K562 (cell line): ENCODE measurements around the gene LAPTM5. TPM values are rescaled to one million over a fixed set of nuclear protein-coding genes. Genes with fewer than 3 reads are reported as not detected.
A peak's percentile ranks its signal among the peaks of the same experiment; 100 is the strongest.

Source experiments
- ATAC-seq: fragments of 200-7000 bp; cut with Tn5 transposase; 3 replicates; pipeline ENCODE4 v1.9.1; 2020; ENCODE audit warnings: moderate library complexity
- BruUV-seq: library from RNA; stranded (reverse); fragments of 400-500 nt; replicated peaks from 2 replicates; lab custom pipeline; 2021; lab: Mats Ljungman, UMichigan
- CTCF ChIA-PET: fragments of 300-600 bp; formaldehyde crosslinking; extraction: SDS; loops from one replicate; lab custom pipeline; 2021; ENCODE audit warnings: low intra/inter-chr PET ratio; lab: Yijun Ruan, JAX
- POLR2A ChIA-PET: fragments of 300-600, 350-650 bp; sonication (Branson Sonifier 250); formaldehyde crosslinking; extraction: SDS; loops from one replicate; lab custom pipeline; 2021; ENCODE audit warnings: antibody characterized with exemption, inconsistent platforms; lab: Yijun Ruan, JAX
- DNase-seq, 4 experiments: peaks; one replicate each; pipeline versions ENCODE4 v3.0.0 to v3.0.0-alpha.2; 2011 to 2018; ENCODE audit warnings: low spot score in 3 of 4, mixed read lengths in 3 of 4; ENCODE audit errors: extremely low read depth in 1 of 4
- FAIRE-seq: peaks from 2 replicates; lab custom pipeline; 2011; peaks lifted over from hg19 to GRCh38; lab: Jason Lieb, UNC
- H2AFZ ChIP-seq: 2 replicates; pipeline ENCODE4 v1.6.0; 2011; ENCODE audit warnings: low read depth, low read length, control low read depth, inconsistent platforms
- H3K27ac ChIP-seq: fragments of 200-600 bp; 3 replicates; pipeline ENCODE4 v1.8.0; 2011; ENCODE audit warnings: low read depth, mild to moderate bottlenecking, control low read depth, inconsistent platforms, low read length, moderate library complexity, mixed read lengths; ENCODE audit errors: extremely low read depth
- H3K27me3 ChIP-seq, 2 experiments: fragments of 300-600 bp in 1 of 2; 2 replicates in 1 of 2; 3 replicates in 1 of 2; pipeline versions ENCODE4 v1.6.0 to v1.8.0; 2011; ENCODE audit warnings: inconsistent platforms in 2 of 2, low read length in 2 of 2, mild to moderate bottlenecking in 1 of 2, mixed read lengths in 1 of 2, moderate library complexity in 1 of 2; ENCODE audit not compliant: control insufficient read depth in 2 of 2, insufficient read depth in 2 of 2
- H3K36me3 ChIP-seq: fragments of 300-600 bp; 3 replicates; pipeline ENCODE4 v1.8.0; 2011; ENCODE audit warnings: mild to moderate bottlenecking, low read length, inconsistent platforms; ENCODE audit not compliant: control insufficient read depth, insufficient read depth
- H3K4me1 ChIP-seq, 2 experiments: fragments of 200-600 bp in 1 of 2; replicated peaks in 1 of 2; 2 replicates in 1 of 2; 3 replicates in 1 of 2; pipeline versions ENCODE4 v1.5.1 to v1.8.0; 2011; ENCODE audit warnings: inconsistent platforms in 2 of 2, low read length in 2 of 2, mild to moderate bottlenecking in 1 of 2, mixed read lengths in 1 of 2, moderate library complexity in 1 of 2; ENCODE audit not compliant: control insufficient read depth in 2 of 2, insufficient read depth in 2 of 2
- H3K4me2 ChIP-seq: 2 replicates; pipeline ENCODE4 v1.6.1; 2011; ENCODE audit warnings: low read length, control low read depth, inconsistent platforms, mixed read lengths; ENCODE audit not compliant: insufficient read depth
- H3K4me3 ChIP-seq: fragments of 200-600 bp; sonication (generic), shearing (Covaris generic); 2 replicates; pipeline ENCODE4 v1.5.1; 2016; ENCODE audit warnings: control low read depth, inconsistent platforms
- H3K79me2 ChIP-seq: fragments of 200-600 bp; 3 replicates; pipeline ENCODE4 v1.8.0; 2011; ENCODE audit warnings: low read length, inconsistent platforms; ENCODE audit not compliant: control insufficient read depth, insufficient read depth
- H3K9ac ChIP-seq, 2 experiments: 2 replicates each; pipeline versions ENCODE4 v1.6.0 to v1.6.1; 2011; ENCODE audit warnings: low read depth in 2 of 2, low read length in 2 of 2, control low read depth in 1 of 2, inconsistent platforms in 1 of 2, mild to moderate bottlenecking in 1 of 2, mixed read lengths in 1 of 2; ENCODE audit not compliant: insufficient read depth in 1 of 2
- H3K9me1 ChIP-seq: one replicate; pipeline ENCODE4 v1.6.0; 2011; ENCODE audit warnings: inconsistent platforms, mild to moderate bottlenecking, low read length, moderate library complexity; ENCODE audit not compliant: control insufficient read depth, insufficient read depth
- H3K9me3 ChIP-seq: replicated peaks from 2 replicates; pipeline ENCODE4 v1.5.1; 2011; ENCODE audit warnings: low read depth, low read length, inconsistent platforms; ENCODE audit not compliant: control insufficient read depth, insufficient read depth
- H4K20me1 ChIP-seq: replicated peaks from 2 replicates; pipeline ENCODE4 v1.6.1; 2011; ENCODE audit warnings: low read length, inconsistent platforms, mixed read lengths; ENCODE audit not compliant: control insufficient read depth, insufficient read depth
- ARID2 ChIP-seq: fragments of 450-650 bp; IDR thresholded peaks from 2 replicates; pipeline ENCODE4 v1.6.1; 2017; ENCODE audit warnings: antibody characterized with exemption, mild to moderate bottlenecking
- ELF4 ChIP-seq: fragments of 450-650 bp; formaldehyde crosslinking; IDR thresholded peaks from 2 replicates; pipeline ENCODE4 v1.4.0; 2022; ENCODE audit warnings: missing genetic modification characterization
- KDM4B ChIP-seq, 2 experiments: fragments of 450-650 bp in 1 of 2; sonication (generic) in 1 of 2; IDR thresholded peaks; 2 replicates each; pipeline ENCODE4 v1.6.1; 2016 to 2017; ENCODE audit warnings: borderline replicate concordance in 2 of 2, antibody characterized with exemption in 1 of 2, low read depth in 1 of 2, mild to moderate bottlenecking in 1 of 2
- ZNF263 ChIP-seq: sonication (generic); formaldehyde crosslinking; IDR thresholded peaks from 2 replicates; pipeline ENCODE4 v1.8.0; 2022; ENCODE audit warnings: mild to moderate bottlenecking, missing genetic modification reagents, borderline replicate concordance
- ZNF408 ChIP-seq: fragments of 250-450 bp; sonication (Bioruptor Pico); IDR thresholded peaks from 2 replicates; pipeline ENCODE4 v1.4.0; 2020; ENCODE audit warnings: low read depth, mild to moderate bottlenecking, moderate library complexity
- ZNF766 ChIP-seq: fragments of 200-800 bp; sonication (Bioruptor generic); conservative IDR thresholded peaks from 2 replicates; pipeline ENCODE4 v1.6.1; 2016; ENCODE audit warnings: missing genetic modification characterization, missing compliant biosample characterization
- WGBS: fragments of 100-300 bp; shearing (Covaris generic); methylation state at CpG from one replicate; pipeline ENCODE4 v1.1.6; 2016; ENCODE audit warnings: low coverage, mixed read lengths; ENCODE audit not compliant: insufficient coverage; ENCODE audit errors: missing lambda C conversion rate; 5-methylcytosine and 5-hydroxymethylcytosine counted together
- in situ Hi-C: fragments of 300-500 bp; cut with MboI; formaldehyde crosslinking; loops from 4 replicates; pipeline ENCODE4 v1.15.0; 2018; ENCODE audit warnings: inconsistent platforms, mixed read lengths
- intact Hi-C: fragments of 100-400 bp; cut with micrococcal nuclease; formaldehyde crosslinking; loops from 2 replicates; pipeline ENCODE4 v1.14.2; 2022
- polyA plus RNA-seq, 8 experiments: library from polyadenylated mRNA; depleted of rRNA in 4 of 8; stranded (reverse) in 5 of 8; unstranded in 3 of 8; fragments of >200 nt; fragmentation: Nextera tagmentation in 2 of 8; fragmentation: Illumina TruSeq in 1 of 8; extraction: Ambion mirVana in 2 of 8; extraction: Trizol in 1 of 8; gene quantifications; 2 replicates each; pipeline versions ENCODE4 v1.2.1 to v1.2.3, GENCODE V29; 2011 to 2014; ENCODE audit warnings: inconsistent platforms in 1 of 8, missing spikeins in 1 of 8
- total RNA-seq, 7 experiments: library from RNA; depleted of rRNA in 6 of 7; stranded (reverse); fragments of >200 nt in 6 of 7; fragmentation: Illumina TruSeq in 2 of 7; extraction: Trizol in 2 of 7; gene quantifications; 2 replicates each; pipeline versions ENCODE4 v1.2.1 to v1.2.3, GENCODE V29; 2011 to 2021; ENCODE audit warnings: low replicate concordance in 1 of 7
- TF ChIP-seq, protein P1 (sequence below): fragments of 450-650 bp; IDR thresholded peaks from 2 replicates; pipeline ENCODE4 v1.6.1; 2018; ENCODE audit not compliant: partially characterized antibody
- TF ChIP-seq, protein P2 (sequence below): sonication (generic); formaldehyde crosslinking; IDR thresholded peaks from 2 replicates; pipeline ENCODE4 v1.8.0; 2022; ENCODE audit warnings: mild to moderate bottlenecking, missing genetic modification reagents
- TF ChIP-seq, protein P3 (sequence below), 3 experiments: fragments of 200-800 bp in 1 of 3; fragments of 250-450 bp in 1 of 3; fragments of 450-650 bp in 1 of 3; sonication (Bioruptor Pico) in 1 of 3; sonication (Bioruptor generic) in 1 of 3; formaldehyde crosslinking in 1 of 3; IDR thresholded peaks; 2 replicates each; pipeline versions ENCODE4 v1.6.1 to v1.8.0; 2016 to 2022; ENCODE audit warnings: mild to moderate bottlenecking in 2 of 3, missing genetic modification characterization in 2 of 3, missing compliant biosample characterization in 1 of 3, moderate library complexity in 1 of 3

The LAPTM5 gene
- total and polyA plus RNA-seq, 9 of the 15 experiments (the other 6 are each of a cell fraction or from before 2014, with no cell fraction given): 2.4 to 47.3 (median 20.3) TPM

DNA sequence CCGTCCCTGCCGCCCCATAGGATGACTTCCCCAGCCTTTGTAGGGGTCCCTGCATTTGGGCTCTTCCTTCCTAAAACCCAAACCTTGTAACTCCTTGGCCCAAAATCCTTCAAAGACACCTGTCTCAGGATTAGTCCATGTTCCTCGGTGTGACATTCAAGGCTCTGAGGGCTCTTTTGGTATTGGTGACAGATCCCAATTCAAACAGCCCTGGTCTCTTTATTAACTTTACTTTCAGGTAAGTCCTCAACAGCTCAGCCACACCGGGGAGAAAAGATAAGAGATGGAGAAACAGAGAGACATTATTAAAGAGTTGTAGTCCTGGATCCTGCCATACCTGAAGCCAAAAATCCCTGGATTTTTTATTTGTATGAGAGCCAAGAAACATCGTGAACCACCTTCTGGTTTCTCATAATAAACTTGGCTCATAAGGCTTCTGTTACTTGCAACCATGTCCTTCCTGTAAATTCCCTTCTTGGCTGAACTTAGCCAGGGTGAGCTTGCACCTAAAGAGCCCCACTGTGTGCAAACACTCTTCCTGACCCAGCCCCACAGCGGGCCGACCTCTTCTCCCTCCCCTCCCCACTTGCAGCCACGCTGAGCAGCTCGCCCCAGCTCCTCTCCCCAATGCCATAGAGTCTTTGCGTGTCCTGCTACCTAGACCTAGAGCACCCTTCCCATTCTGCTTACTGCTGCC, 26.3 kb downstream of the LAPTM5 start:
- Histone ChIP-seq H3K9ac (peak overlapping the region; percentile 62 to 64), H3K9me3 (no peaks in the 10 kb centered on the region), H3K4me1 (peaks cover 62 to 69% of the 10 kb centered on the region in 2 experiments), H3K9me1 (no peaks in the 10 kb centered on the region), H3K79me2 (no peaks in the 10 kb centered on the region), H3K27me3 (no peaks in the 10 kb centered on the region), H2AFZ (peak overlapping the region; percentile 75), H3K36me3 (peaks cover 22% of the 10 kb centered on the region; the same call in 2 of the 3 replicates), H3K27ac (peak overlapping the region; percentile 50), H4K20me1 (no peaks in the 10 kb centered on the region), H3K4me3 (peak overlapping the region; percentile 26), H3K4me2 (peak overlapping the region; percentile 85)
- BruUV-seq: no TSS peak
- in situ Hi-C loops: no loop called here
- no peak for DNase-seq
- ChIA-PET POLR2A (interaction anchor here (0.6 to 5.2 kb wide), 10 partner anchors 8 to 462 kb away, joined by 3 to 51 read pairs (median 4); partner anchors contain the start of gene LAPTM5), CTCF (no interaction called here)
- WGBS: 30% methylated on average over 10 of the region's 10 CpGs
- no peak for FAIRE-seq
- no peak for ATAC-seq
- intact Hi-C loops: loop anchor here (2.0 kb wide), 2 partner anchors 38 to 48 kb away; no protein-coding TSS in a partner anchor
- TF ChIP-seq ELF4 (CRISPR knock-in tag) (peak; percentile 12; the same call in 1 of the 2 replicates), ZNF263 (CRISPR knock-in tag) (0 out of 2 replicates have a peak, but pooled peaks have one; percentile 30), KDM4B (IDR thresholded peaks at IDR 0.05; ENCODE audit: borderline replicate concordance in 2 of 2, low read depth in 1 of 2) (peak in 1 of 2 experiments; percentile 22; a peak in 1 of 4 replicates), ARID2 (no peak), ZNF408 (CRISPR knock-in tag) (no peak), ZNF766 (CRISPR knock-in tag) (0 out of 2 replicates have a peak, but pooled peaks have one; percentile 9)
- TF ChIP-seq, protein P1, sequence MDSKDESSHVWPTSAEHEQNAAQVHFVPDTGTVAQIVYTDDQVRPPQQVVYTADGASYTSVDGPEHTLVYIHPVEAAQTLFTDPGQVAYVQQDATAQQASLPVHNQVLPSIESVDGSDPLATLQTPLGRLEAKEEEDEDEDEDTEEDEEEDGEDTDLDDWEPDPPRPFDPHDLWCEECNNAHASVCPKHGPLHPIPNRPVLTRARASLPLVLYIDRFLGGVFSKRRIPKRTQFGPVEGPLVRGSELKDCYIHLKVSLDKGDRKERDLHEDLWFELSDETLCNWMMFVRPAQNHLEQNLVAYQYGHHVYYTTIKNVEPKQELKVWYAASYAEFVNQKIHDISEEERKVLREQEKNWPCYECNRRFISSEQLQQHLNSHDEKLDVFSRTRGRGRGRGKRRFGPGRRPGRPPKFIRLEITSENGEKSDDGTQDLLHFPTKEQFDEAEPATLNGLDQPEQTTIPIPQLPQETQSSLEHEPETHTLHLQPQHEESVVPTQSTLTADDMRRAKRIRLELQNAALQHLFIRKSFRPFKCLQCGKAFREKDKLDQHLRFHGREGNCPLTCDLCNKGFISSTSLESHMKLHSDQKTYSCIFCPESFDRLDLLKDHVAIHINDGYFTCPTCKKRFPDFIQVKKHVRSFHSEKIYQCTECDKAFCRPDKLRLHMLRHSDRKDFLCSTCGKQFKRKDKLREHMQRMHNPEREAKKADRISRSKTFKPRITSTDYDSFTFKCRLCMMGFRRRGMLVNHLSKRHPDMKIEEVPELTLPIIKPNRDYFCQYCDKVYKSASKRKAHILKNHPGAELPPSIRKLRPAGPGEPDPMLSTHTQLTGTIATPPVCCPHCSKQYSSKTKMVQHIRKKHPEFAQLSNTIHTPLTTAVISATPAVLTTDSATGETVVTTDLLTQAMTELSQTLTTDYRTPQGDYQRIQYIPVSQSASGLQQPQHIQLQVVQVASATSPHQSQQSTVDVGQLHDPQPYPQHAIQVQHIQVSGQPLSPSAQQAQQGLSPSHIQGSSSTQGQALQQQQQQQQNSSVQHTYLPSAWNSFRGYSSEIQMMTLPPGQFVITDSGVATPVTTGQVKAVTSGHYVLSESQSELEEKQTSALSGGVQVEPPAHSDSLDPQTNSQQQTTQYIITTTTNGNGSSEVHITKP: peak; percentile 35
- TF ChIP-seq, protein P2, sequence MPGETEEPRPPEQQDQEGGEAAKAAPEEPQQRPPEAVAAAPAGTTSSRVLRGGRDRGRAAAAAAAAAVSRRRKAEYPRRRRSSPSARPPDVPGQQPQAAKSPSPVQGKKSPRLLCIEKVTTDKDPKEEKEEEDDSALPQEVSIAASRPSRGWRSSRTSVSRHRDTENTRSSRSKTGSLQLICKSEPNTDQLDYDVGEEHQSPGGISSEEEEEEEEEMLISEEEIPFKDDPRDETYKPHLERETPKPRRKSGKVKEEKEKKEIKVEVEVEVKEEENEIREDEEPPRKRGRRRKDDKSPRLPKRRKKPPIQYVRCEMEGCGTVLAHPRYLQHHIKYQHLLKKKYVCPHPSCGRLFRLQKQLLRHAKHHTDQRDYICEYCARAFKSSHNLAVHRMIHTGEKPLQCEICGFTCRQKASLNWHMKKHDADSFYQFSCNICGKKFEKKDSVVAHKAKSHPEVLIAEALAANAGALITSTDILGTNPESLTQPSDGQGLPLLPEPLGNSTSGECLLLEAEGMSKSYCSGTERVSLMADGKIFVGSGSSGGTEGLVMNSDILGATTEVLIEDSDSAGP (CRISPR knock-in tag): 0 out of 2 replicates have a peak, but pooled peaks have one; percentile 35
- TF ChIP-seq, protein P3, sequence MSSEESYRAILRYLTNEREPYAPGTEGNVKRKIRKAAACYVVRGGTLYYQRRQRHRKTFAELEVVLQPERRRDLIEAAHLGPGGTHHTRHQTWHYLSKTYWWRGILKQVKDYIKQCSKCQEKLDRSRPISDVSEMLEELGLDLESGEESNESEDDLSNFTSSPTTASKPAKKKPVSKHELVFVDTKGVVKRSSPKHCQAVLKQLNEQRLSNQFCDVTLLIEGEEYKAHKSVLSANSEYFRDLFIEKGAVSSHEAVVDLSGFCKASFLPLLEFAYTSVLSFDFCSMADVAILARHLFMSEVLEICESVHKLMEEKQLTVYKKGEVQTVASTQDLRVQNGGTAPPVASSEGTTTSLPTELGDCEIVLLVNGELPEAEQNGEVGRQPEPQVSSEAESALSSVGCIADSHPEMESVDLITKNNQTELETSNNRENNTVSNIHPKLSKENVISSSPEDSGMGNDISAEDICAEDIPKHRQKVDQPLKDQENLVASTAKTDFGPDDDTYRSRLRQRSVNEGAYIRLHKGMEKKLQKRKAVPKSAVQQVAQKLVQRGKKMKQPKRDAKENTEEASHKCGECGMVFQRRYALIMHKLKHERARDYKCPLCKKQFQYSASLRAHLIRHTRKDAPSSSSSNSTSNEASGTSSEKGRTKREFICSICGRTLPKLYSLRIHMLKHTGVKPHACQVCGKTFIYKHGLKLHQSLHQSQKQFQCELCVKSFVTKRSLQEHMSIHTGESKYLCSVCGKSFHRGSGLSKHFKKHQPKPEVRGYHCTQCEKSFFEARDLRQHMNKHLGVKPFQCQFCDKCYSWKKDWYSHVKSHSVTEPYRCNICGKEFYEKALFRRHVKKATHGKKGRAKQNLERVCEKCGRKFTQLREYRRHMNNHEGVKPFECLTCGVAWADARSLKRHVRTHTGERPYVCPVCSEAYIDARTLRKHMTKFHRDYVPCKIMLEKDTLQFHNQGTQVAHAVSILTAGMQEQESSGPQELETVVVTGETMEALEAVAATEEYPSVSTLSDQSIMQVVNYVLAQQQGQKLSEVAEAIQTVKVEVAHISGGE (CRISPR knock-in tag; IDR thresholded peaks at IDR 0.05): 0 out of 6 replicates have a peak, but pooled peaks of 1 of the 3 experiments have one; percentile 17
